ENCODE measurements around the gene ANGPTL2.

ANGPTL2 gene

GRCh38 chr9:127136081-127136879 lies 13.8 kb upstream of the ANGPTL2 start:
- DNase-seq: no peak

- no peak for DNase-seq
Observed at GRCh38 chr9:127135056-127135745, 12.8 kb upstream of the ANGPTL2 start.

- DNase-seq: no peak
Observed at GRCh38 chr9:127133739-127134167, 11.3 kb upstream of the ANGPTL2 start.

- no peak for DNase-seq
Observed at GRCh38 chr9:127132921-127133647, 10.6 kb upstream of the ANGPTL2 start.

- no peak for DNase-seq
Observed at GRCh38 chr9:127132375-127132774, 9.9 kb upstream of the ANGPTL2 start.

- DNase-seq: no peak
Observed at GRCh38 chr9:127131871-127132270, 9.4 kb upstream of the ANGPTL2 start.

- DNase-seq: peak; percentile 96
Observed at GRCh38 chr9:127130661-127131538, 8.5 kb upstream of the ANGPTL2 start.

- no peak for DNase-seq
Observed at GRCh38 chr9:127130235-127130634, 7.8 kb upstream of the ANGPTL2 start.

GRCh38 chr9:127129718-127130085 lies 7.3 kb upstream of the ANGPTL2 start:
- DNase-seq: no peak

- no peak for DNase-seq
Observed at GRCh38 chr9:127129073-127129717, 6.8 kb upstream of the ANGPTL2 start.

GRCh38 chr9:127128341-127129072 lies 6.1 kb upstream of the ANGPTL2 start:
- DNase-seq: peak; percentile 33

GRCh38 chr9:127126971-127127370 lies 4.5 kb upstream of the ANGPTL2 start:
- no peak for DNase-seq

GRCh38 chr9:127124792-127125191 lies 2.4 kb upstream of the ANGPTL2 start:
- no peak for DNase-seq

- no peak for DNase-seq
Observed at GRCh38 chr9:127124111-127124531, 1.7 kb upstream of the ANGPTL2 start.

- DNase-seq: no peak
Observed at GRCh38 chr9:127123064-127123890, 842 bp upstream of the ANGPTL2 start.

- DNase-seq: no peak
Observed at GRCh38 chr9:127121628-127122175, 733 bp downstream of the ANGPTL2 start.

GRCh38 chr9:127119320-127119709 lies 3.1 kb downstream of the ANGPTL2 start:
- peak; percentile 52 for DNase-seq

- peak; percentile 79 for DNase-seq
Observed at GRCh38 chr9:127118597-127119319, 3.7 kb downstream of the ANGPTL2 start.

- DNase-seq: no peak
Observed at GRCh38 chr9:127117801-127118200, 4.6 kb downstream of the ANGPTL2 start.

All from MV-4-11 (cell line).